Right hindlimb (tissue), 1 donor: Measurements from ENCODE around the gene CTNNA1.
"Not testable (repeated sequence)": the region's sequence is repeated elsewhere in the genome, so short reads cannot be mapped to it uniquely, and the experiment has no call there.

Experiments
- DNase-seq: peaks from one replicate; pipeline ENCODE4 v3.0.0-alpha.2; 2018

CTNNA1 gene

GRCh38 chr5:138752951-138753793 is at the start of gene CTNNA1:
Gene CTNNA1 (plus strand): TSS chr5:138753425. CDS start chr5:138781925, 28,500 bp downstream.
- peak; percentile 89 for DNase-seq

- not testable (repeated sequence) for DNase-seq
These were observed 49.4 kb upstream of the CTNNA1 start for GRCh38 chr5:138703777-138704176.

GRCh38 chr5:138705007-138705406 is 48.2 kb upstream of the CTNNA1 start:
- DNase-seq = no peak

GRCh38 chr5:138705567-138705966 is 47.7 kb upstream of the CTNNA1 start:
- DNase-seq = no peak

- no peak for DNase-seq
These were observed 46.4 kb upstream of the CTNNA1 start for GRCh38 chr5:138706655-138707480.

- DNase-seq = no peak
These were observed 44.4 kb upstream of the CTNNA1 start for GRCh38 chr5:138708791-138709190.

- no peak for DNase-seq
These were observed 44.0 kb upstream of the CTNNA1 start for GRCh38 chr5:138709202-138709601.

GRCh38 chr5:138711087-138711486 is 42.1 kb upstream of the CTNNA1 start:
- DNase-seq = no peak

- DNase-seq = no peak
These were observed 41.4 kb upstream of the CTNNA1 start for GRCh38 chr5:138711811-138712210.

- DNase-seq = no peak
These were observed 40.9 kb upstream of the CTNNA1 start for GRCh38 chr5:138712324-138712723.

- DNase-seq = no peak
These were observed 40.4 kb upstream of the CTNNA1 start for GRCh38 chr5:138712791-138713190.

GRCh38 chr5:138713247-138713646 is 40.0 kb upstream of the CTNNA1 start:
- no peak for DNase-seq

- no peak for DNase-seq
These were observed 38.5 kb upstream of the CTNNA1 start for GRCh38 chr5:138714694-138715093.

- not testable (repeated sequence) for DNase-seq
These were observed 37.2 kb upstream of the CTNNA1 start for GRCh38 chr5:138715931-138716432.

GRCh38 chr5:138716456-138716924 is 36.7 kb upstream of the CTNNA1 start:
- peak; percentile 23 for DNase-seq

- DNase-seq = no peak
These were observed 35.8 kb upstream of the CTNNA1 start for GRCh38 chr5:138717399-138717798.

GRCh38 chr5:138719811-138720210 is 33.4 kb upstream of the CTNNA1 start:
- DNase-seq = no peak

GRCh38 chr5:138720840-138721239 is 32.4 kb upstream of the CTNNA1 start:
- DNase-seq = no peak

- no peak for DNase-seq
These were observed 31.2 kb upstream of the CTNNA1 start for GRCh38 chr5:138721979-138722378.

GRCh38 chr5:138722544-138723177 is 30.6 kb upstream of the CTNNA1 start:
- DNase-seq = no peak

- no peak for DNase-seq
These were observed 28.6 kb upstream of the CTNNA1 start for GRCh38 chr5:138724470-138725146.

GRCh38 chr5:138725153-138725817 is 27.9 kb upstream of the CTNNA1 start:
- DNase-seq = peak; percentile 51
